Glutamatergic neuron (in vitro differentiated cells): Measurements from ENCODE around the gene CSPG4. TPM values are rescaled to one million over a fixed set of nuclear protein-coding genes. Genes with fewer than 3 reads are reported as not detected.
"Not testable (repeated sequence)": the region's sequence is repeated elsewhere in the genome, so short reads cannot be mapped to it uniquely, and the experiment has no call there.

Source experiments
- DNase-seq: peaks from one replicate; pipeline ENCODE4 v3.0.0; 2022
- H3K27ac Mint-ChIP-seq: one replicate; pipeline ENCODE4 v1.8.0; 2020; ENCODE audit warnings: mild to moderate bottlenecking, mixed read lengths, inconsistent platforms; ENCODE audit not compliant: unreplicated experiment
- H3K27me3 Mint-ChIP-seq: one replicate; pipeline ENCODE4 v1.8.0; 2020; ENCODE audit warnings: mild to moderate bottlenecking, moderate library complexity, mixed read lengths, inconsistent platforms; ENCODE audit not compliant: unreplicated experiment
- H3K36me3 Mint-ChIP-seq: one replicate; pipeline ENCODE4 v1.8.0; 2020; ENCODE audit warnings: mild to moderate bottlenecking, mixed read lengths, inconsistent platforms; ENCODE audit not compliant: unreplicated experiment
- H3K4me1 Mint-ChIP-seq: one replicate; pipeline ENCODE4 v1.8.0; 2020; ENCODE audit warnings: mild to moderate bottlenecking, low read depth, mixed read lengths, inconsistent platforms; ENCODE audit not compliant: unreplicated experiment
- H3K4me3 Mint-ChIP-seq: one replicate; pipeline ENCODE4 v1.8.0; 2020; ENCODE audit warnings: mild to moderate bottlenecking, mixed read lengths, inconsistent platforms; ENCODE audit not compliant: unreplicated experiment
- H3K9me3 Mint-ChIP-seq: one replicate; pipeline ENCODE4 v1.8.0; 2020; ENCODE audit warnings: mild to moderate bottlenecking, moderate library complexity, mixed read lengths, inconsistent platforms; ENCODE audit not compliant: unreplicated experiment
- CTCF ChIP-seq: fragments of 200-600 bp; sonication (generic); IDR thresholded peaks from one replicate; pipeline ENCODE4 v1.5.0; 2021; ENCODE audit not compliant: partially characterized antibody, unreplicated experiment
- total RNA-seq: library from RNA; stranded (reverse); fragmentation: NEBNext Ultra II Directional; extraction: Animal tissue kit (Norgen Biotek cat#: 25700); gene quantifications from one replicate; pipeline ENCODE4 v1.2.1, GENCODE V29; 2021; ENCODE audit not compliant: unreplicated experiment

CSPG4 gene
- total RNA-seq, 1 donor from 2014 or later = 1.1 TPM

DNA sequence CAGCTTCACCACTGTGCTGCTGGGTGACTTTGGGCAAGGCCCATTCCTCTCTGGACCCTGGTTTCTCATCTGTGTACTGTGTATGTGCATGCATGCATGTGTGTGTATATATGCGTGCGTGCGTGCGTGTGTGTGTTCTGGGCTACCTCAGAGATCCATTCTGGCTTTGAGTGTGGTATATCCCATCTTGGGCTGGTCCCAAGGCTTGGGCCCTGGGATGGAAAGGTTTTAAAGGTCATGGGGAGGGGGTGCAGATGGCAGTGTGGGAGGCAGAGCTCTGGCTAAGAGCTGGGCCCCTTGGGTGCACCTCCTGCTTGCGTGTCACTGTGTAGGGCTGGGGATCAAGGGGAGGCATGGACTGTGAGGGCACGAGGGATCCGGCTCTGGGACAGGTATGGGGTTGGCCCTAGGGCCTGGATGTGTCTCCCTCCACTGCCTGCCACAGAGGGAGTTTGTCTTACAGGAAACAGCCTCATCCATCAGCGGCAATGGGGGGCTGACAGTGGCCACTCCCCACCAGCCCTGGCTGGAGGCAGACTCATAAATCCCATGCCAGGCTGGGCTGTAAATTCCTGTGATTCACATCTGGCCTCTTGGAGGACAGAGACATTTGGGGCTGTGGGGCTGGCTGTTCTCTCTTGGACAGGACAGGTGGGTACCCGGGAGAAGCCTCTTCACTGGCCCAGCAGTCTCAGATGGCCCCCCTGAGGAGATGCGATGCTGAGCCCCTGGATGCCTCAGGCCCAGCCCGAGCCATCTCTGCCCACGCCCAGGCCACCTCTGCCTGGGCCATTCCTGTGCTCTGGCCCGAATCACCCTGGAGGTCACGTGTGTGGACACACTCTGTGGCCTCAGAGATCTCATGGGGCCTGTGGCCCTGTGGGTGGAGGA, 21.4 kb upstream of the CSPG4 start:
- no peak for TF ChIP-seq CTCF
- Mint-ChIP-seq H3K36me3 (no peaks in the 10 kb centered on the region), H3K4me1 (peaks cover 22% of the 10 kb centered on the region), H3K9me3 (peaks cover 4% of the 10 kb centered on the region), H3K27ac (no peak overlapping the region), H3K4me3 (no peak overlapping the region), H3K27me3 (peaks cover 5% of the 10 kb centered on the region)
- no peak for DNase-seq

DNA sequence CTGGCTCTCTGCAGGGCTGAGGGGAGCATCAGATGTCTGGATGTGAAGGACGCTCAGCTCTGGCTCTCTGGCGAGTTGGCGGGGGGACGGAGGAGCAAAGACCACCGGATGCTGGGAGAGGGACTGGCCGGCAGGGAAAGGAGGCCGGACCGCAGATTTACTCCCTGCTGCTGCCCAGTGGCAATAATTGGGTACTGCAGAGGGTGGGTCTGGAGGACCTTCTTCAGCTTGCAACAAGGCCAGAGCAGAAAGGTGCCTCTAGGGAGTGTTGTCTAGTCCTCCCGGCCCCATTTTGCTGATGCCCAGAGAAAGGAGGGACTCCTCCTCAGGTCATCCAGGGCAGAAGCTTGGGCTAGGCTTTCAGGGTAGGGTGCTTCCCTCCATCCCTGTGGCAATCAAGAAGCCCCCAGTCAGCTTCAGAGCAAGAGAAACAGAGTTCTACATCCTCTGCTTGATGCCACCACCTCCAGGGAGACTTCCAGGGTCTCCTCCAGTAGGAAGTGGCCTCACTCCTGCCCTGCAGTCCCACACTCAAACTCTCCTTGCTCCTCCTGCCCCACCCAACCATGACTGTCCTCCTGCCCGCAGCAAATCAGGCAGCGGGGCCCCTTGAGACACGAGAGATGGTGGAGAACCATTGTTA, 20.3 kb upstream of the CSPG4 start:
- peak; percentile 91 for DNase-seq
- TF ChIP-seq CTCF = peak; percentile 80
- Mint-ChIP-seq H3K4me1 (peaks cover 22% of the 10 kb centered on the region), H3K9me3 (peaks cover 4% of the 10 kb centered on the region), H3K36me3 (no peaks in the 10 kb centered on the region), H3K27me3 (peaks cover 5% of the 10 kb centered on the region), H3K27ac (no peak overlapping the region), H3K4me3 (no peak overlapping the region)

DNA sequence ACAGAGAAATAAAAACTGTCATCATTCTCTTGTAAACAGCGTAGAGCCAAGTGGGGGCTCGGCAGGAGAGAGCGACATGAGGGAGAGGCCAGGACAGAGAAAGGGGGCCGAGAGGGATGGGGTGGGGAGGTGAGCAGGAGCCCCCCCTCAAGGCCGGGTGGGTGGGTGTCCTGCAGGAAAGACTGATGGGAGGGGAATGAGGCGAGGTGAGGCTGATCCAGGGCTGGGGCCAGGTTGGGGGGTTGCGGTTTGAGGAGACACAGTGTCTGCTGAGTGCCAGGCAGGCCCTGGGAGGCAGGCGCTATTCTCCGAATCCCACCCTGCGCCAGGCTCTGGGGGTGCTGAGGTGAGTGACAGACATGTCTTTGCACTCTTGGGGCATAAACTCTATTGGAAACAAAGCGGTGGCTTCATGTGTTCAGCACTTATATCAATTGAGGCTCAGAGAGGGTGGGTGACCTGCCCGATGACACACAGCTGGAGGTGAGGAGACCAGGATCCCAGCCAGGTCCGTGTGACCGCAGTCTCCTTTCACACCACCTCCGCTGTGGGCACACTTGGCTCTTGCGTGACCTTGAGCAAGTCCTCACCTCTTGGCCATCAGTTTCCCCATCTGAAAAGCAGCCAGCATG, 19.6 kb upstream of the CSPG4 start:
- H3K36me3 Mint-ChIP-seq = no peaks in the 10 kb centered on the region
- H3K4me1 Mint-ChIP-seq = peaks cover 19% of the 10 kb centered on the region
- no peak for TF ChIP-seq CTCF
- DNase-seq = no peak
- no peak overlapping the region for H3K4me3 Mint-ChIP-seq
- H3K9me3 Mint-ChIP-seq = peaks cover 3% of the 10 kb centered on the region
- peak overlapping the region; percentile 31 for H3K27ac Mint-ChIP-seq
- H3K27me3 Mint-ChIP-seq = peaks cover 3% of the 10 kb centered on the region

DNA sequence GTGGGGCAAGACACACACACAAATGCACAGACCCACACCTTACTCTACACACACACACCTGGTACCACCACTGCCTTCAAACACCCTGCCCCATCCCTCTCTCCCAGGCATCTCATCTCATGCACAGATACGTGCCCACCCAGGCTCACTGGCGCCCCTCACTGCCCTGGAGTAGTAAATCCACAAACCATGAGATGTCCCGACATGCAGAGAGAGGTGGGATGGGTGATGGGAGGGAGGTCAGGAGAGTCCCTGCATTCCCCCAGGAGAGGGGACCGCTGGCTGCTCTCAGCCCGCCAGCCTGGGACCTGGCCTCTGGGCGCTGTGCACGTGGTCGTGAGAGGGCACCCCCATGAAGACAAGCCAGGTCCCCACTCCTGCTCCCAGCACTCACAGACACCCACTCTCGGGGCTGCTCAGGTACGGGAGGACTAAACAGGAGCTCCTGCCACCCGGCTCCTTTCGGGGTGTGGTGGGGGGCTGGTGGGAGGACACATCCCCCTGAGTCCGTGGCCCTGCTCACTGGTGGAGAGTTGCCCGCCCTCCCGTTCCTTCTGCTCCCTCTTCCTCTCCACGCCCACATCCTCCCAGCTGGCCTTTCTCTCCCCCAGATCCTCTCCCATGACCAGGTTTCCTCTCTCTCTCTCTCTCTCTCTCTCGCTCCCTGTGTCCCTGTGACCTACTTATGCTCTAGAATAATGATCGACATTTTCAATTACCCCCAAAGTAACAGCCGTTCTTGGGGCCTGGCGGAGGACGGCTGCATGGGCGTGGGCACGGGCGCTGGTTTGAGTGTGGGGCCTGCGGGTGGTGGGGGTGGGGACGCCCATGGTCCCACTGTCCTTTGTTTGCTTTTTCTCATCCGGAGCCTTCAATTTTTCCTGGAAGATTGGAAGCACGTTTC, 18.9 kb upstream of the CSPG4 start:
- Mint-ChIP-seq H3K4me3 (no peak overlapping the region), H3K9me3 (peaks cover 2% of the 10 kb centered on the region), H3K27me3 (peaks cover 4% of the 10 kb centered on the region), H3K36me3 (no peaks in the 10 kb centered on the region), H3K27ac (peak overlapping the region; percentile 31), H3K4me1 (peaks cover 14% of the 10 kb centered on the region)
- no peak for TF ChIP-seq CTCF
- DNase-seq = no peak

DNA sequence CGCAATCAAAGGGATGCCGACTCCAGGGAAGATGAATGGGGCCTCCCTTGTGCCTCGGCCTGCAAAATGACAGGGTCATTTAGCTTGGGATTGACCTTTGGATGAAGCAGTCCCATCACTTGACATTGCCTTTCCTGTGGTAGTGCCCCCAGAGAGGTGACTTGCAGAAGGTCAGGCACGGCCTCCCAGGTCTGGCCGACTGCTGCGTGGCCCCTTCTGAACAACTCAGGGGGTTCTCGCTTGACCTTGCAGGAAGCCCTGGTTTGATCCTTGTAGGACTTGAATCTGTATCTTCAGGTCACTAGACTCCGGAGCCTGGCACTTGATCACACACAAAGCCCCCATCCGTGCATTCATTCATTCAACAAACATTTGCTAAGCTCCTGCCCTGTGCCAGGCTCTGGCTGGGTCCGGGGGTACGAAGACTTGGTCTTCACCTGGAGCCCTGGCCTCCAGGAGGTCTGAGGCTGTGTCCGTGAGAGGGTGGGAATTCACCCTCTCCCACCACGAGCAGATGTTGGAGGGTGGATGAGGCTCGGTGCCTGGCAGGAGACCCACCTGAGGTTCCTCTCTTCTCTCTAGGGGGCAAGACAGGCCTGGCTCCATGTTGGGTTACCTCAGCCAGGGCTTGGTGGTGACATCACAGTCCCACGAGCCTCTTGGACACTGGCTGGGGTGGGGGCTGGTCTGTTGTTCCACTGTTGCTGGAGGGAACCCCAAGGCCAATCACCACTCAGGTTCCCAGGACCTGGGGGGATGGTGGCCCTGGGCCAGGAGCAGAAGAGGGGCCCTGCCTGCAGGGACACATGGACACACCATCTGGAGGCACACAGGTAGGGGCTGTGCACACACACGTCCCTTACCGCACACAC, 18.0 kb upstream of the CSPG4 start:
- H3K36me3 Mint-ChIP-seq, H3K9me3 Mint-ChIP-seq, H3K4me3 Mint-ChIP-seq, H3K27ac Mint-ChIP-seq, DNase-seq, H3K4me1 Mint-ChIP-seq, H3K27me3 Mint-ChIP-seq: not testable (repeated sequence)
